PFSK-1 (cell line): ENCODE data around the gene CD300LD.

Source experiments
- FOXP2 ChIP-seq: optimal IDR thresholded peaks from 2 replicates; pipeline ENCODE3; 2011; ENCODE audit warnings: borderline replicate concordance, control low read depth, inconsistent platforms; ENCODE audit not compliant: insufficient read depth; ENCODE audit errors: extremely low read length, extremely low read depth
- POLR2AphosphoS5 ChIP-seq: IDR thresholded peaks from 2 replicates; pipeline ENCODE4 v1.6.1; 2012; ENCODE audit warnings: low read depth, mild to moderate bottlenecking, control low read depth, low read length, moderate library complexity
- SIN3A ChIP-seq: IDR thresholded peaks from 2 replicates; pipeline ENCODE4 v1.6.1; 2012; ENCODE audit warnings: mild to moderate bottlenecking, low read length, moderate library complexity, borderline replicate concordance; ENCODE audit not compliant: insufficient read depth
- TAF1 ChIP-seq: IDR thresholded peaks from 2 replicates; pipeline ENCODE4 v1.6.1; 2012; ENCODE audit warnings: low read length, control low read depth, borderline replicate concordance; ENCODE audit not compliant: insufficient read depth
- TF ChIP-seq, protein P1 (sequence below), 2 experiments: IDR thresholded peaks; 2 replicates each; pipeline versions ENCODE4 v1.6.1 to v1.8.0; 2011 to 2012; ENCODE audit warnings: low read depth in 2 of 2, low read length in 2 of 2, control low read depth in 1 of 2, inconsistent platforms in 1 of 2, mild to moderate bottlenecking in 1 of 2, moderate library complexity in 1 of 2; ENCODE audit not compliant: insufficient read depth in 1 of 2

DNA sequence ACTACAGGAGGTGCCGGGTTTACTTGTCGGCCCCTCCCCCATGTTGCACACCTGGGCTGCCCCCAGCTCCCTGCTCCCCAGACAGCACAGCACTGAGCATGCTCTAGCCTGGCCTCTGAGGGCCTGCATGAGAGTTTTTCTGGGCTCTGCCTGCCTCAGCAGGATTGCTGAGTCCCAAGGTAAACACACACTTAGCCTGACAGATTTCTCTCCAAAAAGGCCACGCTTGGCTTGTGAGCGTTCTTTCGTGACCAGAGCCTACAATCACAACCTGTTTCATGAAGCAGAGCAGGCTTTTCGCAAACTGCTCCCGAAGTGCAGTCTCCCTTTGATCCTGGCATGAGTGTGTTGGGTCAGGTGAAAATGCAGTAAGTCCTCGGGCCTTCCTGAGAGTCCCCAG, 41.2 kb upstream of the CD300LD start:
- no peak for TF ChIP-seq TAF1
- TF ChIP-seq SIN3A = no peak
- TF ChIP-seq POLR2AphosphoS5 = no peak
- TF ChIP-seq FOXP2 = no peak
- TF ChIP-seq, protein P1, sequence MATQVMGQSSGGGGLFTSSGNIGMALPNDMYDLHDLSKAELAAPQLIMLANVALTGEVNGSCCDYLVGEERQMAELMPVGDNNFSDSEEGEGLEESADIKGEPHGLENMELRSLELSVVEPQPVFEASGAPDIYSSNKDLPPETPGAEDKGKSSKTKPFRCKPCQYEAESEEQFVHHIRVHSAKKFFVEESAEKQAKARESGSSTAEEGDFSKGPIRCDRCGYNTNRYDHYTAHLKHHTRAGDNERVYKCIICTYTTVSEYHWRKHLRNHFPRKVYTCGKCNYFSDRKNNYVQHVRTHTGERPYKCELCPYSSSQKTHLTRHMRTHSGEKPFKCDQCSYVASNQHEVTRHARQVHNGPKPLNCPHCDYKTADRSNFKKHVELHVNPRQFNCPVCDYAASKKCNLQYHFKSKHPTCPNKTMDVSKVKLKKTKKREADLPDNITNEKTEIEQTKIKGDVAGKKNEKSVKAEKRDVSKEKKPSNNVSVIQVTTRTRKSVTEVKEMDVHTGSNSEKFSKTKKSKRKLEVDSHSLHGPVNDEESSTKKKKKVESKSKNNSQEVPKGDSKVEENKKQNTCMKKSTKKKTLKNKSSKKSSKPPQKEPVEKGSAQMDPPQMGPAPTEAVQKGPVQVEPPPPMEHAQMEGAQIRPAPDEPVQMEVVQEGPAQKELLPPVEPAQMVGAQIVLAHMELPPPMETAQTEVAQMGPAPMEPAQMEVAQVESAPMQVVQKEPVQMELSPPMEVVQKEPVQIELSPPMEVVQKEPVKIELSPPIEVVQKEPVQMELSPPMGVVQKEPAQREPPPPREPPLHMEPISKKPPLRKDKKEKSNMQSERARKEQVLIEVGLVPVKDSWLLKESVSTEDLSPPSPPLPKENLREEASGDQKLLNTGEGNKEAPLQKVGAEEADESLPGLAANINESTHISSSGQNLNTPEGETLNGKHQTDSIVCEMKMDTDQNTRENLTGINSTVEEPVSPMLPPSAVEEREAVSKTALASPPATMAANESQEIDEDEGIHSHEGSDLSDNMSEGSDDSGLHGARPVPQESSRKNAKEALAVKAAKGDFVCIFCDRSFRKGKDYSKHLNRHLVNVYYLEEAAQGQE (IDR thresholded peaks at IDR 0.05; ENCODE audit: insufficient read depth in 1 of 2, low read depth in 2 of 2, low read length in 2 of 2) = no peak
